Stimulated activated CD4-positive, alpha-beta T cell treated with anti-CD3 and anti-CD28 coated beads, TNF-alpha, amount 100 ng/mL, for 24 hours (primary cell): ENCODE measurements around the gene ADAM12.

ENCODE experiments used
- DNase-seq, 3 experiments: peaks; one replicate each; pipeline ENCODE4 v3.0.0-alpha.2; 2020; ENCODE audit warnings: low read depth in 3 of 3

ADAM12 gene

GRCh38 chr10:126314863-126315493, 73.3 kb downstream of the ADAM12 start:
- no peak for DNase-seq

GRCh38 chr10:126312167-126312566, 76.1 kb downstream of the ADAM12 start:
- DNase-seq = no peak

- DNase-seq = no peak
Measured at GRCh38 chr10:126309228-126309883, 78.9 kb downstream of the ADAM12 start.

GRCh38 chr10:126302826-126303665, 85.2 kb downstream of the ADAM12 start:
- DNase-seq = no peak

- no peak for DNase-seq
Measured at GRCh38 chr10:126302476-126302756, 85.9 kb downstream of the ADAM12 start.

GRCh38 chr10:126301701-126302475, 86.4 kb downstream of the ADAM12 start:
- no peak for DNase-seq

- DNase-seq = no peak
Measured at GRCh38 chr10:126294451-126294850, 93.8 kb downstream of the ADAM12 start.

GRCh38 chr10:126290232-126290631, 98.0 kb downstream of the ADAM12 start:
- no peak for DNase-seq

- no peak for DNase-seq
Measured at GRCh38 chr10:126288547-126289493, 99.5 kb downstream of the ADAM12 start.

GRCh38 chr10:126286256-126286780, 102.0 kb downstream of the ADAM12 start:
- no peak for DNase-seq

GRCh38 chr10:126283307-126283706, 105.0 kb downstream of the ADAM12 start:
- DNase-seq = no peak

GRCh38 chr10:126278851-126279250, 109.4 kb downstream of the ADAM12 start:
- DNase-seq = no peak

- DNase-seq = no peak
Measured at GRCh38 chr10:126277181-126277580, 111.1 kb downstream of the ADAM12 start.

GRCh38 chr10:126272526-126272925, 115.8 kb downstream of the ADAM12 start:
- DNase-seq = no peak

- no peak for DNase-seq
Measured at GRCh38 chr10:126270111-126270510, 118.2 kb downstream of the ADAM12 start.

GRCh38 chr10:126268013-126268920, 120.0 kb downstream of the ADAM12 start:
- no peak for DNase-seq

GRCh38 chr10:126264102-126265018, 123.9 kb downstream of the ADAM12 start:
- no peak for DNase-seq

GRCh38 chr10:126263006-126263676, 125.1 kb downstream of the ADAM12 start:
- no peak for DNase-seq
